ENCODE data around the gene KRTAP10-2.

Gene KRTAP10-2

DNA sequence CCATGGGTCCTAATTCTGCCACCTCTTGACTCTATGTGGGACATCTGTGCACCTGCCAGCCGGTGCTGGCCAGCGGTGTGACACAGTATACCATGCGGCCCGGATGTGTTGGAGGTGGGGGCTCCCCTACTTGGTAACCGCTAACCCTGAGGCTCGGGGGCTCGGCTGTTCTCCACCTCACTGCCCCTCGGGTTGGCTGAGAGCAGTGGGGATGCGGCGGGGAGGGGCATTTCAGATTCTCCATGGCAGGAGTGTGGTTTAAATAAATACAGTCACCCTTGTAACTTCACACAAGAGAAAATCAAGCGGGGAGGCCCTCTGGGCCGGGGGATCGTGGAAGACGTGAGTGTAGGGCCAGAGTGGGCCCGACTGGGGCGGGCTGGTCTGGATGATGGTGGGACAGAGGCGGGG is 22.3 kb downstream of the KRTAP10-2 start:
- no peak for DNase-seq (ENCODE audit: low read depth)
- no peak overlapping the region for H3K4me3 ChIP-seq (ENCODE audit: low read depth, low read length)
- TF ChIP-seq, protein P1, sequence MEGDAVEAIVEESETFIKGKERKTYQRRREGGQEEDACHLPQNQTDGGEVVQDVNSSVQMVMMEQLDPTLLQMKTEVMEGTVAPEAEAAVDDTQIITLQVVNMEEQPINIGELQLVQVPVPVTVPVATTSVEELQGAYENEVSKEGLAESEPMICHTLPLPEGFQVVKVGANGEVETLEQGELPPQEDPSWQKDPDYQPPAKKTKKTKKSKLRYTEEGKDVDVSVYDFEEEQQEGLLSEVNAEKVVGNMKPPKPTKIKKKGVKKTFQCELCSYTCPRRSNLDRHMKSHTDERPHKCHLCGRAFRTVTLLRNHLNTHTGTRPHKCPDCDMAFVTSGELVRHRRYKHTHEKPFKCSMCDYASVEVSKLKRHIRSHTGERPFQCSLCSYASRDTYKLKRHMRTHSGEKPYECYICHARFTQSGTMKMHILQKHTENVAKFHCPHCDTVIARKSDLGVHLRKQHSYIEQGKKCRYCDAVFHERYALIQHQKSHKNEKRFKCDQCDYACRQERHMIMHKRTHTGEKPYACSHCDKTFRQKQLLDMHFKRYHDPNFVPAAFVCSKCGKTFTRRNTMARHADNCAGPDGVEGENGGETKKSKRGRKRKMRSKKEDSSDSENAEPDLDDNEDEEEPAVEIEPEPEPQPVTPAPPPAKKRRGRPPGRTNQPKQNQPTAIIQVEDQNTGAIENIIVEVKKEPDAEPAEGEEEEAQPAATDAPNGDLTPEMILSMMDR (conservative IDR thresholded peaks at IDR 0.05; ENCODE audit: low read depth, low read length) = no peak

DNA sequence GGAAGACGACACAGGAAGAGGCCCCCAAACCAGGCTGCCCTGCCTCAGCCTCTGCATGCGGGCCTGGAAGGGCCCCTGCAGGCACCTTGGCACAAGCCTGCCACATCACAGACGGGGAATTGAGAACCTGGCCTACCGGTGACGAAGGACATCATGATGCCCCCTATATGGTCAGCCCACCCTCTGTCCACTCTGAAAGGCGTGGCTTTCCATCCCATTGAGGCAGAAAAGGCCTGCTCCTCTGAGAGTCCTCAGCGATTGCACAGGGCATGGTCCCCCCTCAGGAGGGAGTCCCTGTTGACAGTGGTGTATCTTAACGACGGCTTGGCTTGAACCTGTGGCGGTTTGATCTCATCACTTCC is 22.7 kb downstream of the KRTAP10-2 start:
- DNase-seq (ENCODE audit: low read depth) = no peak
- TF ChIP-seq, protein P1 (conservative IDR thresholded peaks at IDR 0.05; ENCODE audit: low read depth, low read length) = no peak
- no peak overlapping the region for H3K4me3 ChIP-seq (ENCODE audit: low read depth, low read length)

DNA sequence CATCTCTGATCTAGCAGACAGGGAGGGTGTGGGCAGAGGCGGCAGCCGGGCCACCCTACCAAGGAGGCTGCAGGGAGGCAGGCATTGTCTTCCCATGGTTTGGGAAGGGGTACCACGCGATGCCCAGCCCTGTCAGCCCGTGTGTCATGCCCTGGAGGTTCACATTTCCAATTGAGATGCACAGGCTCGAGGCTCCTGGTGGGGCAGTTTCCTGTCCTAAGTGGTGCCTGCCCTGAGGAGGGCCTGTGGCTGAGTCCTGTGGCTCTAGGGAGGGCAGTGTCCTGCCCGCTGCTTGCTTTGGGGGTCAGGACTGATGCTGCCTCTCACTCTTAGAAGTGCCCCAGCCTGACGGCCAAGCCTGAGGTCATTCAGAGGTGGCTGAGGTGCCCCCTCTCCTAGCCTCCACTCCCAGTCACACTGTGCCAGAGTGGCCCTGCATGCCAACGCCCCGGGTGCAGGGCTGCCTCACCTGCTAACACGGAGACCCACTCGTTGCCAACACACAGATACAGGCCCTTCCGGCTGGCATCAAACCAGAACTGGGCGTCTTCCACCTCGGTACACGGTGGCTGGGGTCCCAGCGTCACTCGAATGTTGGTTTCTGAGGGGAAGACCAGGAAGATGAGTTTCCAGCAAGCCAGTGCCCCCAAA is 23.2 kb downstream of the KRTAP10-2 start:
- no peak overlapping the region for H3K4me3 ChIP-seq (ENCODE audit: low read depth, low read length)
- DNase-seq (ENCODE audit: low read depth) = no peak
- TF ChIP-seq, protein P1 (conservative IDR thresholded peaks at IDR 0.05; ENCODE audit: low read depth, low read length) = no peak

- TF ChIP-seq, protein P1 (conservative IDR thresholded peaks at IDR 0.05; ENCODE audit: low read depth, low read length) = no peak
- H3K4me3 ChIP-seq (ENCODE audit: low read depth, low read length) = no peak overlapping the region
- DNase-seq (ENCODE audit: low read depth) = no peak
Observed at GRCh38 chr21:44527156-44527982, 23.9 kb downstream of the KRTAP10-2 start.

GRCh38 chr21:44526096-44526997 is 25.0 kb downstream of the KRTAP10-2 start:
- no peak overlapping the region for H3K4me3 ChIP-seq (ENCODE audit: low read depth, low read length)
- TF ChIP-seq, protein P1 (conservative IDR thresholded peaks at IDR 0.05; ENCODE audit: low read depth, low read length) = no peak
- DNase-seq (ENCODE audit: low read depth) = no peak

GRCh38 chr21:44525391-44526095 is 25.8 kb downstream of the KRTAP10-2 start:
- no peak for DNase-seq (ENCODE audit: low read depth)
- TF ChIP-seq, protein P1 (conservative IDR thresholded peaks at IDR 0.05; ENCODE audit: low read depth, low read length) = no peak
- no peak overlapping the region for H3K4me3 ChIP-seq (ENCODE audit: low read depth, low read length)

Measured in choroid plexus epithelial cell (primary cell).